Stimulated activated CD8-positive, alpha-beta memory T cell treated with anti-CD3 and anti-CD28 coated beads, Interleukin-15, amount 100 ng/mL, for 48 hours (primary cell): ENCODE measurements around the gene MARCKS.

ENCODE experiments used
- DNase-seq, 2 donors: peaks; one replicate each; pipeline ENCODE4 v3.0.0-alpha.2; 2020; ENCODE audit warnings: low read depth in 2 of 2

MARCKS gene

DNA sequence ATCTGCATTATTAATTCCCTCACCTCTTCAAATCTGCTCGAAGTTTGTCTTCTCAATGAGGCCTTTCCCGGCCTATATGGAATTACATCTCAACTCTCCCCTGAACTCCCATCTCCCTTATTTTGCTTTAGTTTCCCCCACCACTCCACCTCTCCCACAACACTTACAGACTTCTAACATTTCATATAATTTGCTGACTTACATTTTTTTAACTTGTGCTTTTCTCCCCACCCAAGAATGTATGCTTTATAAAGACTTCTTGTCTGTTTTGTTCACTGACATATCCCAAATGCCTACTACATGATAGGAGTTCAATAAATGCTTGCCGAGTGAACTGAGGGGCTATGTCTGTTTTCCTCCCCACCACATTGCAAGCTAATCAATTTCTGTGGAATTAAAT is 3.9 kb upstream of the MARCKS start:
- DNase-seq = no peak

DNA sequence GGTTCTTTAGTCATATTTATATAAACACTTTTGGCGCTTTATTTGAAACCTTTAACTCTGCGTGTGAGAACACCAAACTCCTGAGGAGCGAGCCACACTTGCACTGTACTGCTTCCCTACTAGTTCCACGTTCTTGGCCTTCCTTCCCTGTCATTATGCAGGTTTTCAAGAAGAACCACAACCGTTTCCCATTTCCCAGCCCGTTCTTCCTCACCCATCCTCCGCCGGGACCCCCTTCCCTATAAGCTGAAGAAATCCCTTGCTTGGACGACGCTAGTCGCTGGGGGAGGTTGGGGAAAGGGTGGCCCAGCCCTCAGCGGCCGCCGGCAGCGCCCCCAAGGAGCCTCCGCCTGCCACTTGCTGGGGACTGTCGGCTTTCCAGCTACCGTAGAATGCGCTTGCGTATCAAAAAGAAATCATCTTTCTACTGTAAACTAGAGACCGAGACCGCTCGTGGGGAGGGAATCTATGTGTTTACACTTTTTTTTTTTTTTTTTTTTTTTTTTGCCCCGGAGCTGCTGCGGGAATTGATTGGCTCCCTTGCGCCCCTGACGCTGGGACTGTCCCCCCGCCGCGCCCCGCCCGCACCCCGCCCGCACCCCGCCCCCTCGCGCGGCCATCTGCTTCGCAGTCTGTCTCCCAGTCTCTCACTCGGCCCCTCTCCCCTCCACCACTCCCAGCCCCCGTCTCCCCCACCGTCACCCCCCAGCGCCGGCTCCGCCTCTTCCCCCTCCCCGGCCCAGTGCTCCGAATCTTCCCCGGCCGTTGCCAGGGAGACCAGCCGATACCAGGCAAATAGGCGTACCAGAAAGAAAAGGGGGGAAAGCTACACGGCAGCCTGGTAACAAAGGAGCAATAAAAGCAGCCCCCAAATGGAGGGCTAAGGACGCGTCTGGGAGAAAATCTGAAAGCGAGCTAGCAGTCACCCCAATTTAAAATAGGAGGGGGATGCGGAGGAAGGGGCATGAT is 2.3 kb upstream of the MARCKS start:
- DNase-seq = no peak

DNA sequence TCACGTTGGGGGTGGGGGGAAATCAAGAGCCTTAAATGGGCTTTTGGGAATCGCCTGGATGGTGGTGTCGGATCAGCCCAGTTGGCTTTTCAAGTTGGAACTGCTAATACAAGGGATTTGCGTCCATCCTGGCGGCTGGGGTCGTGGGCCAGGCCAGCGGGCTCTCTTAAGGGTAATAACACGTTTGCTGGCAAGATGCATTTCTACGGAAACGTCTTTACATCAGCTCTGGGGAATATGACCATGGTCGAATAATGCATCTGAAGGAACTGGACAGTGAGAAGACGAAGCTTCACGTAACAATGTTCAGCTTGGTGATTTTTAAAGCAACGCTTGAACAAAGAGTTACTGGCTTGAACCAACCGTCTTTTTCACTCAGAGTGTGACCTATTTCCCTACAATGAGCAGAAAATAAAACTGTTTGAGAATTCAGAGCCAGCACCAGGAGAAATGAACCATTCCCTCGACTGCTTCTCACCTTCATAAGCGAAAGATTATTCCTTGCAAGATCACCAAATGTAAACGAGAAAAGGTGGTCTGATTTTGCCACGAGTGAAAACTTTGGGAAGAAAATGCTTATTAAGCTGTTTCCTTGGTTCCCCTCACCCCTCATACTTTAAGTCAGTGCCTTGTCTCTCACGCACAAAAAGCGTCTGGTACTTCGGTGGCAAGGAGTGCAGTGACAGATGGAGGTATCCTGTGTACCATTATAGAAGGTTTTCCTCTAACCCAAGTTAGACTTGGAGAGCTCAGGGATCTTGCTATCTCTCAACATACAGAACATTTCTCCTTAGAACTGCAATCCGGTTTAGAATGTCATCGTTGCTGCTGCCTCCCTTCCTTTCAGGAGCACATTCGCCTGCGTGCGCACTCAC is 1.4 kb upstream of the MARCKS start:
- no peak for DNase-seq

DNA sequence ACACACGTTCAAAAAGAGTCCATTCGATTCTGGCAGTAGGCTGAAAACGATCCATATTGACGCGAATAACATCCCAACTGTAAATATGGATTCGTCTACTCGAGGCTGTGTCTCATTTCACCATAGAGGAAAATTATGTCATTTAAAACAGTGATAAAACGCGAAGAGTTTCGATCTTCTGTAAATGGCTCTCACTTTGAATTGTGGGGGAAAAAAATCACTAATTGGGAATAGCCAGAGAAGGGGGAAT is 845 bp upstream of the MARCKS start:
- DNase-seq = no peak

DNA sequence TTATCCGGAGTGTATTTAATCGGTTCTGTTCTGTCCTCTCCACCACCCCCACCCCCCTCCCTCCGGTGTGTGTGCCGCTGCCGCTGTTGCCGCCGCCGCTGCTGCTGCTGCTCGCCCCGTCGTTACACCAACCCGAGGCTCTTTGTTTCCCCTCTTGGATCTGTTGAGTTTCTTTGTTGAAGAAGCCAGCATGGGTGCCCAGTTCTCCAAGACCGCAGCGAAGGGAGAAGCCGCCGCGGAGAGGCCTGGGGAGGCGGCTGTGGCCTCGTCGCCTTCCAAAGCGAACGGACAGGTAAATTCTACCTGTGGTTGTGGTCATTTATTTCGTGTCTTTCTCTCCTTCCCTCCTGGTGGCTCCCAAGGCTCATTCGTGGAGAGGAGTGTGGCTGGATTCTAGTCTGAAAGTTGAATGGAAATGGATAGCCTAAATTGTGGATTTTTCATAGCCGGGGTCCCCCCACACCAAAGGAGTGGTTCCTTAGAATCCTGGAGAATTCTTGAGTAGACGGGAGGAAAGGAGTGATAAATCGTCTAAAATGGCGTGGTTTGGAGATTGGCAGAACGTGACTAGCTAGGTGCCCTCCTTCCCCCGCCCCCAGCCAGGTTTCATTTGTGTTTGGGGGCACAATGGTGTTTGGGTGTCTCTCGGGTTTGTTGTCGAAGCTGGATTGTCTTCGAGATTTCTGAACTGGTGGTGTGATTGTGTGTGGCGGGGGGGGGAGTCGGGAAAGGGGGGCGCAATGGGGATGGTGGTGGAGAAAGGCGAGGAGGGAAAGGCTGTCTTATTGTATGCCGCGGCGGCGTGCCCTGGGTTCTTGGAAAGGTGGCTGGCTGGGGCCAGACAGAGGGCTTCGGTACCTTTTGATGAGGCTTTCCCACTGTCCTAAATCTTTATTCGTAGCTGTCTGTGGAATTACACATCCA is 673 bp downstream of the MARCKS start:
- DNase-seq = no peak

DNA sequence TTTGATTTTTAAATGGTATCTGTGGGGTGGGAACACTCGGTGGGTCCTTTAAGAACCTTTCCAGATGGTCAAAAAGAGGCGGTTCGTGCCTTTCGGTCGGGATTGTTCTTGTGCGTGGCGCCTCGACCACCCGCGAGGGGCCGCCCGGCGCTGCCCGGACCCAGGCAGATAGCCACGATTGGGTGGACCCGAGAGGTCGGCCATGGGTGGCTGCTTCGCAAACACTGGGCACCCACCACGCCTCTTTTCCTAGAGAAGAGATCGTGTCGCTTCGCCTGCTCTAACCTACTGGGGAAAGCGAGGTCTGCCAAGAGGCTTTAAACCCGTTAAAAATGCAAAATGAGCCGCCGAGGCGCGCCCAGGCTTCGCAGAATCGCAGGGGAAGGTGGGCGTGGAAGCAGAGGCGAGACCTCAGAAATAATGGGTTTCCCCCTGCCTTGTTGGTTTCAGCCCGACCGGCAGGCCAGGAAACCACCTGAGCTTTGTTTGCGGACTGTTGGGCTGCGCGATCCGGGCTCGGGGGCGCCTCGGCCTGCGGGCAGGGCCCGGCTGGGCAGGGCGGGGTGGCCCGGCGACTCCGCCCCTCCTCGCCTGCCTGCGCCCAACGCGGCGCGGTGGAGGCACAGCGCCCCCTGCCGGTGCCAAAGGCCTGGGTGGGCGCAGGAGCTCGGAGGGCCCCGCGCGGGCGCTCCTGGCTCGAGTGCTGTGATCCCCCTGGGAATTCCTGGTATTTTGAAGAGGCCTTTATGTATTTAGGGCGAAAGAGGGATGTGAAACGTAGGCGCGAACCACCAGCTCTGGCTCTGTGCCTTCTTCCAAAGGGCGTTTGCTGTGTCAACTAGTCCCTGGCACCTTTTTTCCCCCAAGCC is 1.6 kb downstream of the MARCKS start:
- peak; percentile 75 to 80 for DNase-seq

DNA sequence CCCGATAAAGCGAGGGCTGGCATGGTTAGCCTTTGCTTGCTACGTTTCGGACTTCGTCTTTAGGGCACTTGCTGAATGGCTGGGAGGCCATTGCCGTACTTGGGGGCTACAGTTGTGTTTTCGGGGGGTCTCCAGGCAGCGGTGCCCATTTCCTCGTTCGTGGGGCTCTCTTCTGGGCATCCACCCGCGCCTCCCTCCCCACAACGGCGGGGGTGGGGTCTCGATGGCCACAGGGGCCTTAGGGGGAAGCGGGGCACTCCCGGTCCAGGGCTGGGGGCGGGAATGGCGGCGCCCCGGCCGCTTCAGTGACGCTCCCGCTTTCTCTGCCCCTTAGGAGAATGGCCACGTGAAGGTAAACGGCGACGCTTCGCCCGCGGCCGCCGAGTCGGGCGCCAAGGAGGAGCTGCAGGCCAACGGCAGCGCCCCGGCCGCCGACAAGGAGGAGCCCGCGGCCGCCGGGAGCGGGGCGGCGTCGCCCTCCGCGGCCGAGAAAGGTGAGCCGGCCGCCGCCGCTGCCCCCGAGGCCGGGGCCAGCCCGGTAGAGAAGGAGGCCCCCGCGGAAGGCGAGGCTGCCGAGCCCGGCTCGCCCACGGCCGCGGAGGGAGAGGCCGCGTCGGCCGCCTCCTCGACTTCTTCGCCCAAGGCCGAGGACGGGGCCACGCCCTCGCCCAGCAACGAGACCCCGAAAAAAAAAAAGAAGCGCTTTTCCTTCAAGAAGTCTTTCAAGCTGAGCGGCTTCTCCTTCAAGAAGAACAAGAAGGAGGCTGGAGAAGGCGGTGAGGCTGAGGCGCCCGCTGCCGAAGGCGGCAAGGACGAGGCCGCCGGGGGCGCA is 2.4 kb downstream of the MARCKS start:
- no peak for DNase-seq

DNA sequence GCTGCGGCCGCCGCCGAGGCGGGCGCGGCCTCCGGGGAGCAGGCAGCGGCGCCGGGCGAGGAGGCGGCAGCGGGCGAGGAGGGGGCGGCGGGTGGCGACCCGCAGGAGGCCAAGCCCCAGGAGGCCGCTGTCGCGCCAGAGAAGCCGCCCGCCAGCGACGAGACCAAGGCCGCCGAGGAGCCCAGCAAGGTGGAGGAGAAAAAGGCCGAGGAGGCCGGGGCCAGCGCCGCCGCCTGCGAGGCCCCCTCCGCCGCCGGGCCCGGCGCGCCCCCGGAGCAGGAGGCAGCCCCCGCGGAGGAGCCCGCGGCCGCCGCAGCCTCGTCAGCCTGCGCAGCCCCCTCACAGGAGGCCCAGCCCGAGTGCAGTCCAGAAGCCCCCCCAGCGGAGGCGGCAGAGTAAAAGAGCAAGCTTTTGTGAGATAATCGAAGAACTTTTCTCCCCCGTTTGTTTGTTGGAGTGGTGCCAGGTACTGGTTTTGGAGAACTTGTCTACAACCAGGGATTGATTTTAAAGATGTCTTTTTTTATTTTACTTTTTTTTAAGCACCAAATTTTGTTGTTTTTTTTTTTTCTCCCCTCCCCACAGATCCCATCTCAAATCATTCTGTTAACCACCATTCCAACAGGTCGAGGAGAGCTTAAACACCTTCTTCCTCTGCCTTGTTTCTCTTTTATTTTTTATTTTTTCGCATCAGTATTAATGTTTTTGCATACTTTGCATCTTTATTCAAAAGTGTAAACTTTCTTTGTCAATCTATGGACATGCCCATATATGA is 3.2 kb downstream of the MARCKS start:
- DNase-seq = no peak

DNA sequence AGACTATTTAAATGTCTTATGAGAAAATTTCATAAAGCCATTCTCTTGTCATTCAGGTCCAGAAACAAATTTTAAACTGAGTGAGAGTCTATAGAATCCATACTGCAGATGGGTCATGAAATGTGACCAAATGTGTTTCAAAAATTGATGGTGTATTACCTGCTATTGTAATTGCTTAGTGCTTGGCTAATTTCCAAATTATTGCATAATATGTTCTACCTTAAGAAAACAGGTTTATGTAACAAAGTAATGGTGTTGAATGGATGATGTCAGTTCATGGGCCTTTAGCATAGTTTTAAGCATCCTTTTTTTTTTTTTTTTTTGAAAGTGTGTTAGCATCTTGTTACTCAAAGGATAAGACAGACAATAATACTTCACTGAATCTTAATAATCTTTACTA is 5.0 kb downstream of the MARCKS start:
- no peak for DNase-seq

DNA sequence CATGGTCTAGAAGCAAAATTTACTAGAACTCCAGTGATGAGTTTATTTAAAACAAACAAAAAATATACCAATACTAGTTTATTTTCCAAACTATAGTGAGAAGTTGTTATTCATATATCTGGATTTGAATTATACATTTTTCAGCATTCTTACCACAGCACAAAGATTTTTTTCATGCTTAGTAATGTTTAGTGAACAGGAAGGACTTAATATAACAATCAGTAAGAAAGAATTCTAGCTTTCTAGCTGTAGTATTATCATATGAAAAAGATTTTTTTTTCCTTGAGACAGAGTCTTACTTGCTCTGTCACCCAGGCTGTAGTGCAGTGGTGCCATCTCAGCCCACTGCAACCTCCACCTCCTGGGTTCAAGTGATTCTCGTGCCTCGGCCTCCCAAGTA is 13.8 kb downstream of the MARCKS start:
- DNase-seq = no peak

DNA sequence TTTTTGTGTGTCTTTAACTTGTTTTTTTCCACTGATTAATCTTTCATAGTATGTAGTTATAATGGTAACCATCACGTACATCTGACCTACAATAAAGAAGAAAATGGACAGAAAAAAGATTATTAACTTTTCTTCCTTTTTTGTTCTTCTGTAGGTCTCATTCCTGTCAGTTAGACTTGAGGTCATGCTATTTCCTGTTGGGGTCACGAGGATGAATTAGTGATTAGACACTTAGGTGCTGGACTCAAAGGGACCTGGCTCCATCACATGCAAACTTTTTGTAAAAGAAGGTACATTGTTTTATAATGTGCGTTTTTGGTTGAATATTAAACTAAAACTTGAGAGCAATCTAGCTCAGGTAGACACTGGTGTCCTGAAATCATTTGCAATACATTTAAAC is 14.8 kb downstream of the MARCKS start:
- DNase-seq = no peak

DNA sequence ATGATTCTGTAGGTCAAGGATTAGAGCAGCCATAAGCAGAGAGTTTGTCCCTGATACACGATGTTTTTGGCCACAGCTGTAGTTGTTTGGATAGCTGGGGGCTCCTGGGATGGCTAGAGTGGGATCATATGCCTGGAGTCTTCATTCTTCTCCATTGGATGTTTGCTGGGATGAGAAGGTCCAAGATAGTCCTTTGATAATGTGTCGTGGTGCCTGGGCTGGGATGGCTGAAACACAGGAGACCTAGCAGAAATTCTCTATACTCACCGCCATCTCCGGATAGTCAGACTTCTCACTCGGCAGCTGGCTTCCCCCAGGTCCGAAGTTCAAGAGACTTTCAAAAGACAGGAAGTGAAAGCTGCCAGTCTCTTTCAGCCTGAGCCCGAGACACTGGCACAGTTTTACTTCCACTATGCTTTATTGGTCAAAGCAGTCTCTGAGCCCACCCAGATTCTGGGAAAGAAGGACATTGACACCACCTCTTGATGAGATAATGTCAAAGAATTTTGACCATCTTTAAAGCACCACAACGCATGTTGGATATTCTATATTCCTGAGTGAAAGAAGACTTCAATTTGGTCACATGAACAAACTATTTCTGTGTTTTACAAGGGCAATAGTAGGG is 16.0 kb downstream of the MARCKS start:
- no peak for DNase-seq

DNA sequence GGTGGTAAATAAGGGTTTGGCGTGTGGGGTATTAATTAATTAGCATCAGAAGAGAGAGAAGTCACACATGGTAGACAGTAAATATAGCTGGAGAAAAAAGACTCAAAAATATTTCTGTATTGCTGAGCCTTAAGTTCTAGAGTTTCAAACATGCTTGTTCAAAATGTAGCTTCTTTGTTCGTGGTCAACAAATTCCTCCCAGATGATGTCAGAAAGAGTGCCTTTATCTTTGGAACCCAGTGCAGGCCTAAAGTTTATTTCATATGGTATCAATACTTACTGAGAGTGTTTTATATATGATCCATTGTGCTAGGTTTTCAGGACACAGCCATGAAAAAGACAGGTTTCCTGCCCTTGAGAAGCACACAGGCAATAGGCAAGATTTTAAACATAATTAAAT is 18.3 kb downstream of the MARCKS start:
- no peak for DNase-seq

DNA sequence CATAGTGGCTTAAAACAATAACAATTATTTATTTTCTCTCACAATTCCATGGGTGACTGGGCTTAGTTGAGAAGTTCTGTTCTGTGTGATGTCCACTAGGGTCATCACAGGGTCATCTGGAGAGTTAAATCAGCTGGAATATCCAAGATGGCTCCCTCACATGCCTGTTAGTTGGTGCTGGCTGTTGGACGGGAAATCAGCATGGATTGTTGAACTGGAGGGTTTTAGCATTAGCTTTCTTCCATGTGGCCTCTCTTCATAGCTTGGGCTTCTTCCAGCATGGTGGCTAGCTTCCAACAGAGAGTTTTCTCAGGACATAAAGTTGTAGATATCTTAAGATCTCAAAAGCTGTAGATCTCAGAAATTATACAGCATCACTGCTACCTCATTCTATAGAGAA is 19.6 kb downstream of the MARCKS start:
- DNase-seq = no peak

DNA sequence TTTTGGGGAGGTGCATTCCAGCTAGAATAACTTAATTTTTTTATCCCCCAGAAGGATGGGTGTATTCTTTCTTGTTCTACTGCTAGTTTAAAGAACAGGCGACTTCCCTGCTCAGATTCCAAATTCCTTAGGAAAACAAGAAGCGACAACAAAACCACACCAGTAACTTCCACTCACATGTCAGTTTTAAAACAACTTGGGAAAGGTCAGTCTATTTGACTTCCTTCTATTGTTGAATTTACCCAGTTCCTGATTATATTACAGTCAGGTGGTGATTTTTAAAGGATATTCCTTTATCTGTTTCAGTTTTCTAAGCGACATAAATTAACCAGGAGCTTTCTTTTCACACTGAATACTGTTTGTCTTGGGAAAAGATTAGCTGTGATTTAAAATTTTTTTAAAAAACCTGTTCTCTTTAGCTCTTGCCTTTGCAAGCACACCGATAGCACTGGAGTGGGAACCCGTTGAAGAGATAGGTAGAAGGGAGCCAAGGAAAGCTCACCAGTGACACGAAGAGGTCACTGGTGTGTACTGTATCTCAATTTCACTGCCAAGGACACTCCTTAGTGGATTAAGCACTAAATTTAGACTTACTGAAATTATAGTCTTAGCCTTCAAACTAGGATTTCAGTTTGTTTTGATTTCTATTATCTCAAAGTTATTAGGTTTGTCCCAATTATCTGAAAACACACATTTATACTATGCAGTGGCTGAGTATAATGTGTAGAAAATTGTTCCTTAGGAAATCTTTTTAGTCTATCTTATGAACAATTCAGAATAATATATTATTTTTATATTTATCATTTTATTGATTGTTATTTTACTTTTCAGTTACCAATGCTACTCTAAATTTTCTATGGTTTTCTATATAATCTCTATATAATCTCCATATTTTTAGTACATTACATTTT is 22.3 kb downstream of the MARCKS start:
- no peak for DNase-seq

DNA sequence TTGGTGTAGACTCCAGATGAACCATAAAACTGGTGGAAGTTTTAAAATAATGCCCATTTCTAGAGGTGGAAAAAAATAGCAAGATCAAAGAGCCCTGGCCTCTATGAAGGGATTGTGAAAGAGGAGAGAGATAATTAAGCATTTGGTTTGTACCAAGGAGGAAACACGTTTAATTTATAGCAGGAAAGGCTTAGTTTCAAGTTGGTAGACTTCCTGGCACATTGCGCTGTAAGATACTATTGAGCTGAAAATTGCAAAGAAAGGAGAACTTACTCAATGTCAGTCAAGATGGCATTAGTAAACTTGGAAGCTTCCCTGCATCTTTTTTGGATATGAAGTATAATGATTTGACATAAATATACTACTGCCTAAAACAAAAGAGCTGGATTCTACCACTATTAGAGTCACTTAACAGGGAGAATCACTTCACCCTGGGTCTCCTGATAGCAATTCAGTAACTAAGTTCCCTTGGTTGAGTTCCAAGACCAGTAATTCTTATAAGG is 24.4 kb downstream of the MARCKS start:
- DNase-seq = no peak

DNA sequence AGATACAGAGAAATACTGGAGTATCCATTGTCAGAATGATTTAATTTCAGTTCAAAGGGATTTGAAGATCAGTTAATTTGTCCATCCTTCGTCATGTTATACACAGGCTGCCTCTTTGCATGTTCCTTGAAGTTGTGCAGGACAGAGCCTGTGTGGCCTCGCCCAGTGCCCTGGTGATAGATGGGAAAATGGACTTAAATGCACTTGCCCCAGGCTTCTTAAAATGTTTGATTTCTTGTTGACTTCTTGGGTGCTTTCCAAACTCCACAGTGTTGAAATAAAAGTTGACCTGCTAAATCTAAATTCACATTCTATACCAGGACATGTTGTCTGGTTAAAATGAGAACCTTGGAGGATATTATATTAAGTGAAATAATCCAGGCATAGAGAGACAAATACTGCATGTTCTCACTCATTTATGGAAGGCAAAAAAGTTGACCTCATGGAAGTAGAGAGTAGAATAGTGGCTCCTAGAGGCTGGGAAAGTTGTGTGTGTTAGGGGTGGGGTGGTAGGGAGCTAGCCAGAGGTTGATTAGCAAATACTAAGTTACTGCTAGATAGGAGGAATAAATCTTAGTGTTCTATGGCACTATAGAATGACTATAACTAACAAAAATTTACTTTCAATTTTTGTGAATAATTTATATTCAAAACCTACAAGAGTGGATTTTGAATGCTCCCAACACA is 25.3 kb downstream of the MARCKS start:
- no peak for DNase-seq
